CD4-positive, alpha-beta memory T cell (primary cell): ENCODE results near the gene PPARG. TPM values are rescaled to one million over a fixed set of nuclear protein-coding genes. Genes with fewer than 3 reads are reported as not detected.

Experiments
- CTCF ChIA-PET: fragments of 350-600 bp; sonication (Branson Sonifier 250); formaldehyde crosslinking; loops from one replicate; lab custom pipeline; 2021; ENCODE audit warnings: inconsistent platforms; ENCODE audit not compliant: partially characterized antibody; lab: Charles Lee
- POLR2A ChIA-PET: fragments of 350-600 bp; sonication (Branson Sonifier 250); formaldehyde crosslinking; loops from one replicate; lab custom pipeline; 2021; ENCODE audit not compliant: partially characterized antibody; lab: Charles Lee
- DNase-seq, 5 donors: peaks; one replicate each; pipeline versions ENCODE4 v3.0.0 to v3.0.0-alpha.2; 2020 to 2022; ENCODE audit warnings: mixed read lengths in 1 of 5
- H3K27ac ChIP-seq: one replicate; pipeline ENCODE4 v1.7.0; 2013; ENCODE audit warnings: low read depth, low read length
- H3K27me3 ChIP-seq: 2 replicates; pipeline ENCODE4 v1.7.0; 2013; ENCODE audit warnings: mild to moderate bottlenecking, low read length, moderate library complexity; ENCODE audit not compliant: insufficient read depth
- H3K36me3 ChIP-seq: 2 replicates; pipeline ENCODE4 v1.7.0; 2013; ENCODE audit warnings: mild to moderate bottlenecking, low read length, moderate library complexity; ENCODE audit not compliant: insufficient read depth
- H3K4me1 ChIP-seq: 2 replicates; pipeline ENCODE4 v1.7.0; 2013; ENCODE audit warnings: mild to moderate bottlenecking, low read length, moderate library complexity; ENCODE audit not compliant: insufficient read depth
- H3K4me3 ChIP-seq, 2 donors: one replicate each; pipeline ENCODE4 v1.7.0; 2013; ENCODE audit warnings: low read length in 2 of 2, mild to moderate bottlenecking in 1 of 2
- H3K9me3 ChIP-seq, 2 donors: one replicate each; pipeline ENCODE4 v1.7.0; 2013; ENCODE audit warnings: low read length in 2 of 2, control low read depth in 1 of 2; ENCODE audit not compliant: control insufficient read depth in 1 of 2
- H3K27ac Mint-ChIP-seq, 7 donors: one replicate each; pipeline ENCODE4 v1.8.0; 2020 to 2021; ENCODE audit warnings: mixed read lengths in 7 of 7, mild to moderate bottlenecking in 6 of 7, inconsistent platforms in 3 of 7, moderate library complexity in 3 of 7
- H3K27me3 Mint-ChIP-seq, 2 donors: one replicate each; pipeline ENCODE4 v1.8.0; 2020 to 2021; ENCODE audit warnings: mixed read lengths in 2 of 2
- H3K36me3 Mint-ChIP-seq, 2 donors: one replicate each; pipeline ENCODE4 v1.8.0; 2020 to 2021; ENCODE audit warnings: mixed read lengths in 2 of 2, inconsistent platforms in 1 of 2, mild to moderate bottlenecking in 1 of 2
- H3K4me1 Mint-ChIP-seq, 4 donors: one replicate each; pipeline ENCODE4 v1.8.0; 2020 to 2021; ENCODE audit warnings: mixed read lengths in 4 of 4, mild to moderate bottlenecking in 1 of 4
- H3K4me3 Mint-ChIP-seq, 8 donors: one replicate each; pipeline ENCODE4 v1.8.0; 2020 to 2021; ENCODE audit warnings: mixed read lengths in 8 of 8, mild to moderate bottlenecking in 7 of 8, moderate library complexity in 6 of 8, inconsistent platforms in 3 of 8
- H3K9me3 Mint-ChIP-seq, 8 donors: one replicate each; pipeline ENCODE4 v1.8.0; 2020 to 2021; ENCODE audit warnings: mixed read lengths in 8 of 8, mild to moderate bottlenecking in 5 of 8, inconsistent platforms in 3 of 8, moderate library complexity in 1 of 8
- intact Hi-C: fragments of 100-400 bp; cut with micrococcal nuclease; formaldehyde crosslinking; loops from one replicate; pipeline ENCODE4 v1.15.1; 2023
- polyA plus RNA-seq, 2 donors: library from polyadenylated mRNA; unstranded; fragments of 300-500 nt; fragmentation: Illumina TruSeq; gene quantifications; one replicate each; pipeline ENCODE4 v1.2.3, GENCODE V29; 2021
- total RNA-seq, 2 experiments: library from RNA; stranded (reverse); gene quantifications; one replicate each; pipeline ENCODE4 v1.2.3, GENCODE V29; 2021

Gene PPARG
- total and polyA plus RNA-seq, 4 experiments from 2014 or later, result 0.29 to 0.99 (median 0.83) TPM; not detected in 1

DNA sequence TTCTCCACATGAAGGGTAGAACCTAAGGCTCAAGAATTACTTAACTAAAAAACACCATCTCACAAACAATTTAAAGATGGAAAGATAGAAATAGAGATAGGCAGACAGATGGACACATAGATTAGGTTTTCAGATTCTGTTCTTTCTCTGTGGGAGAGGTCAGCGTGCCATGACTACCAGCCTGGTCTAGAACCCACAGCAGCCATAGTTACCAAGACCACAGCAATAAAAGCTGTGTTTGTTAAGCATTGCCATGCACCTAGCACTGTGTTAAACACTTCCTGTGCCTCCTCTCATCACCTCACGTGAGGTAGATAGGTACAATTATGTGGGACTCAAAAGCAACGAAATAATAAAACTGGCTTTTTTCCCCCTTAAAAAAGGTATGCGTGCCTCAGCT, 112.3 kb downstream of the PPARG start:
- H3K4me3 ChIP-seq, result no peak overlapping the region
- Mint-ChIP-seq H3K9me3 (no peaks in the 10 kb centered on the region), H3K27ac (no peak overlapping the region), H3K27me3 (peaks cover 0 to 8% of the 10 kb centered on the region in 2 donors), H3K4me3 (no peak overlapping the region), H3K36me3 (no peaks in the 10 kb centered on the region), H3K4me1 (peaks cover 0 to 2% (median 0%) of the 10 kb centered on the region in 4 donors)
- no peaks in the 10 kb centered on the region for H3K4me1 ChIP-seq
- no peaks in the 10 kb centered on the region for H3K27me3 ChIP-seq
- intact Hi-C loops, result no loop called here
- ChIA-PET POLR2A (no interaction called here), CTCF (interaction anchor here (0.6 kb wide), 1 partner anchor 320 kb away, joined by 5 read pairs; no protein-coding TSS in a partner anchor)
- no peaks in the 10 kb centered on the region for H3K36me3 ChIP-seq
- no peaks in the 10 kb centered on the region for H3K9me3 ChIP-seq
- DNase-seq, result no peak
- no peak overlapping the region for H3K27ac ChIP-seq

DNA sequence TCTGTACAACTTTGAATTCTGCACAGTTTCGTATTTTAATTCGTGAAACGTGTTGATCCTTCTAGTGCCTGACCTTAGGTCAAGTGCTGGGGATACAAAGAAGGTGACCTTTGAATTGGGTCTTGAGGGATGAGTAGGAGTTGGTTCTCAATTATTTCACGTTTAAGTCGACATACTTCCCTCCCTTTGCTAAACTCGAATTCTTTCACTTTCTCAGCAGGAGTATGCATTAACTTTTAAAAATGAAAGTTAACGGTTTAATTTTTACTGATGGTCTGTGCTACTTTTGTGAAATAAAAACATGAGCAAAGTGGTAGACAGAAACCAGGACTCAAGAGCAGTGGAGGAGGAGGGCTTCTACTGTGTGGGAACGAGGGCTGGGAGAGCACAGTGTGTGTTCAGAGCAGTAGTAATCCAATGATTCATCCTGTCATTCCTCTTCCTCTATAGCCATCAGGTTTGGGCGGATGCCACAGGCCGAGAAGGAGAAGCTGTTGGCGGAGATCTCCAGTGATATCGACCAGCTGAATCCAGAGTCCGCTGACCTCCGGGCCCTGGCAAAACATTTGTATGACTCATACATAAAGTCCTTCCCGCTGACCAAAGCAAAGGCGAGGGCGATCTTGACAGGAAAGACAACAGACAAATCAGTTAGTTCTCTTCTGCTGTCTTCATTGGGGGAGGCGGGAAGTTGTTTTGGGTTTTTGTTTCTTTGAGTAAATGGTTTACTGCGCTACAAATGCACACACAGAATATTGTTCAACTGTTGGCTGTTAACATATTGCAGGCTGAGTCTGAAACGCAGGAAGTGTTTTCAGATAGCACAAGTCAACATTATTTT, 116.8 kb downstream of the PPARG start:
- Mint-ChIP-seq H3K27me3 (peaks cover 1 to 3% of the 10 kb centered on the region in 2 donors), H3K4me3 (peak overlapping the region in 5 of 8 donors; percentile 7 to 55 (median 13)), H3K4me1 (peaks cover 0 to 2% (median 0%) of the 10 kb centered on the region in 4 donors), H3K27ac (peak overlapping the region in 1 of 7 donors; percentile 6), H3K9me3 (no peaks in the 10 kb centered on the region), H3K36me3 (no peaks in the 10 kb centered on the region)
- Histone ChIP-seq H3K36me3 (no peaks in the 10 kb centered on the region), H3K4me1 (no peaks in the 10 kb centered on the region), H3K27ac (no peak overlapping the region), H3K9me3 (no peaks in the 10 kb centered on the region), H3K4me3 (no peak overlapping the region), H3K27me3 (no peaks in the 10 kb centered on the region)
- CTCF ChIA-PET, result no interaction called here
- DNase-seq, result no peak
- intact Hi-C loops, result no loop called here
- POLR2A ChIA-PET, result no interaction called here

DNA sequence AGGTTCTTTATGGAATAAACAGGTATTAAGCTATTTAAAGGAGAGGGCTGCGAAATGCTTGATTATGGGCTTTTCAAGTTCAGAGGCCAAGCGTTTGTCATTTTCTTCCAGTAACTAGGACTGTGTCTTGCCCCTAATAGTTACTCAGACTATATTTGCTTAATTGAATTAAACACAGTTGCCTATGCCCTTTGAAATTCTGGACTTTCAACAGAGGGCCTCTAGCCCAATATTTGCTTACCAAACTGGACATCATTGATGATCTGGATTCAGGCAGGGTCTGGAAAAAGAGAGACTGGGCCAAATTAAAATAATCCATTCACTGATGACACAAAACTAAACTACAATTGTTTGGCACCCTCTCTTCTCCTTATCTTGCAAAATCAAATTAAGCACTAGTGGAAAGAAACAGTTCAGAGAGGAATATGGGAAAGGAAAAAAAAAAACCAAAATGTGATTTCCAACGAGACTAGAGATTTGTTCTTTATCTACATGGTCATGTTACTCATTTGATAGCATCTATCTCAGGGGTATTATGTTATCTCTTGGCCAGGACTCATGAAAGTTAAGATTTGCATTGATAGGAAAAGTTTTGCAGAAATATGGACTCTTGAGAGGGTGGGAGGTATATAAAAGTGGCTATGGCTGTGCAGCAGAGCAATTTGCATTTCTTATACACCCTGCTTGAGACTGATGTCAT, 120.3 kb downstream of the PPARG start:
- H3K4me3 Mint-ChIP-seq, result no peak overlapping the region
- H3K27ac ChIP-seq, result no peak overlapping the region
- no peaks in the 10 kb centered on the region for H3K4me1 ChIP-seq
- DNase-seq, result no peak
- H3K4me3 ChIP-seq, result no peak overlapping the region
- H3K4me1 Mint-ChIP-seq, result peaks cover 0 to 2% (median 0%) of the 10 kb centered on the region in 4 donors
- no peaks in the 10 kb centered on the region for H3K9me3 ChIP-seq
- no peaks in the 10 kb centered on the region for H3K36me3 ChIP-seq
- no peaks in the 10 kb centered on the region for H3K27me3 ChIP-seq
- no peaks in the 10 kb centered on the region for H3K36me3 Mint-ChIP-seq
- POLR2A ChIA-PET, result no interaction called here
- intact Hi-C loops, result no loop called here
- H3K27me3 Mint-ChIP-seq, result peaks cover 2 to 5% of the 10 kb centered on the region in 2 donors
- no peaks in the 10 kb centered on the region for H3K9me3 Mint-ChIP-seq
- no peak overlapping the region for H3K27ac Mint-ChIP-seq
- CTCF ChIA-PET, result interaction anchor here (0.6 kb wide), 1 partner anchor 18 kb away, joined by 3 read pairs; no protein-coding TSS in a partner anchor

DNA sequence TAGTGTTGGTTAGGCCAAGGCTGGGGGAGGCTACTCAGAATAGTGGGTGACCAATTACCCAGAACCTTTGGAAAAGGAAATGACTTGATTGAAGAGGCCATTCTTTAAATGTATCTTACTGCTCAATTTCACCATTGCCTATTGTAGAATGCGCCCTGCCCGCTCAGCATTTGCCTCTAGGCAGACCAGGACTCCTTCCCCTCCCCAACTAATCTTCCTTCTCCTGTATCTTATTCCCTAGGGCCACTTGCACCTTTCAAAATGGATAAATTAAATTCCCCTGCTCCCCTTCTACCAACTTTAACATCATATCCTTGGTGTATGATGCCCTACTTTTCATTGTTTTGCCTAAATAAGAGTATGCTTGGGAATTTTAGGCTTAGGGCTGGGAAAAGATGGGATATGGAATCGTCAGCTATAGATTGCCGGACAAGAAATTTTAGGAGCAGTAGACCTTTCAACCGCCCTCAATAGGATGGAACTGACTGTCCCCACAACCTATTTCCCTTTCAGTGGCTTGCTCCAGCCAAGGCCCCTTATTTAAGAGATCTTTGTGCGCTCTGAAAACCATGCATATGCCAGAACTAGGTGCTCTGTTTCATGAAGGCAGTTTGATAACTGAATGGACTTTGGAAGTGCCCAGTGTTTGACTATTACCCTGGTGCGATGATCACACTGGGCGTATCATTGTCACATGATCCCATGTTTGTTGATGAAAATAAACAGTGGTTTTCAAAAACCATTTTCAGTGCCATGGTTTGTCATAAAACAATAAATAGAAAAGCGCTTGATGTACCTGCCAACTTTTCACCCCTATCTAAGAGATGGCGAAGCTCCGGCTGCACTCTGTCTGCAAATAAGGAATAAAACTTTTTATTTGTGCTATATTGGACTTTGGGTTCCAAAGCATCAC, 121.1 kb downstream of the PPARG start:
- H3K36me3 ChIP-seq, result no peaks in the 10 kb centered on the region
- H3K27me3 ChIP-seq, result no peaks in the 10 kb centered on the region
- no peak overlapping the region for H3K27ac ChIP-seq
- Mint-ChIP-seq H3K36me3 (no peaks in the 10 kb centered on the region), H3K9me3 (no peaks in the 10 kb centered on the region), H3K4me3 (no peak overlapping the region), H3K4me1 (peaks cover 0 to 2% (median under 1%) of the 10 kb centered on the region in 4 donors), H3K27ac (no peak overlapping the region), H3K27me3 (peaks cover 3 to 5% of the 10 kb centered on the region in 2 donors)
- CTCF ChIA-PET, result no interaction called here
- H3K4me1 ChIP-seq, result no peaks in the 10 kb centered on the region
- intact Hi-C loops, result no loop called here
- DNase-seq, result no peak
- no peaks in the 10 kb centered on the region for H3K9me3 ChIP-seq
- H3K4me3 ChIP-seq, result no peak overlapping the region
- POLR2A ChIA-PET, result no interaction called here

DNA sequence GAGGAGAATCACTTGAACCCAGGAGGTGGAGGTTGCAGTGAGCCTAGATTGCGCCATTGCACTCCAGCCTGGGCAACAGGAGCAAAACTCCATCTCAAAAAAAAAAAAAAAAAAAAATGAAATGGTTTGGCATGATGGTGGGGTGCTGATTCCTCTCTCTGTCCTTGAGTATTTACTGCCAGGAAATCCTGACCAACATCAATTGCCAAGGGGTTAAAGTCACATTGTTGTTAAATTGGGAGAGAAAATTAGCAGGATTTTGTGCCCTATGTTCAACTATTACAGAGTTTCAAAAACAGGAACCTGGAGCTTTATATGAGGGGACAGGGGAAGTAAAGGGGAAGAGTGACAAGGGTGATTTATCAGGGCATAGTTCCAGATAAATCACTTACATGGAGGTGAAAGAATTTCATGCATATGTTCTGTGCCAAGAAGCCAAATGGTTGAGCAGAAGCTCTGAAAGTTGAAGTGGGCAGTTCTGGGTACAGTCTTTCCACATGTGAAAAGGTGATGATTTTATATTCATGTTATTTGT, 124.9 kb downstream of the PPARG start:
- H3K27me3 ChIP-seq, result no peaks in the 10 kb centered on the region
- H3K36me3 ChIP-seq, result no peaks in the 10 kb centered on the region
- H3K27ac ChIP-seq, result no peak overlapping the region
- H3K4me3 ChIP-seq, result no peak overlapping the region
- H3K9me3 ChIP-seq, result no peaks in the 10 kb centered on the region
- H3K27ac Mint-ChIP-seq, result no peak overlapping the region
- ChIA-PET CTCF (no interaction called here), POLR2A (no interaction called here)
- no peak for DNase-seq
- no peak overlapping the region for H3K4me3 Mint-ChIP-seq
- peaks cover 2 to 3% of the 10 kb centered on the region in 2 donors for H3K27me3 Mint-ChIP-seq
- no peaks in the 10 kb centered on the region for H3K4me1 ChIP-seq
- intact Hi-C loops, result no loop called here
- H3K36me3 Mint-ChIP-seq, result no peaks in the 10 kb centered on the region
- H3K4me1 Mint-ChIP-seq, result peaks cover 0 to 3% (median 0%) of the 10 kb centered on the region in 4 donors
- no peaks in the 10 kb centered on the region for H3K9me3 Mint-ChIP-seq

DNA sequence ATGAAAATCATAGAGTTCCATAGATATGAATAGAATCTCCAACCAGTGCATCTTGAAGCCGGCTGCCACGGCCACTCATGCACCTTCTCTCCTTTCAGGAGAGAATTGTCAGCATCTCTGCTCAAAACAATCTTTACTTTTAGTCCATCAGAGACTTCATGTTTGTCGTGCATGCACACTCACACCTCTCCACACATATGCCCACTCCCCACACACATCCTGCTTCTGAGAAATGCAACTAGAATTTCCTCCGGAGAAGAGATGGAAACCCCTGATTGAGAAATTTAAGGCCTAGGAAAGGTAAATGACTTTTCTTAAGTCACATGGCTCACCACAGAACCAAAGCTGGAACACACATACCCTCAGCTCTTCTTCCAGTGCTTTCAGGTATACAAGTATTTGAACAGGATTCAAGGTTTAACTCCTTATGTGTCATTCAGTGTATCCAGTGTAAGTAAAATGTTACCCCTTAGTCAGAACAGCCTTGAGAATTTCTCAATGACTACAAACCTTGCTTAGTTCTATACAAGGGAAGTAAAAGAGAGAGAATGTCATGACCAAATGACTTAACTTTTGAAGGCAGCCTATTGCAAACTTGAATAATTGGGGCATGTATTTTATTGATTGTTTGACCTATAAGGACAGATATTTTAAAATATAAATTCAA, 126.3 kb downstream of the PPARG start:
- intact Hi-C loops, result no loop called here

More for the DNA sequence above, 126.3 kb downstream of the PPARG start:
- Mint-ChIP-seq H3K4me3 (no peak overlapping the region), H3K27me3 (peaks cover 1 to 2% of the 10 kb centered on the region in 2 donors), H3K4me1 (peaks cover 0 to 3% (median 0%) of the 10 kb centered on the region in 4 donors), H3K27ac (no peak overlapping the region), H3K36me3 (no peaks in the 10 kb centered on the region), H3K9me3 (no peaks in the 10 kb centered on the region)
- Histone ChIP-seq H3K27ac (no peak overlapping the region), H3K4me1 (no peaks in the 10 kb centered on the region), H3K27me3 (no peaks in the 10 kb centered on the region), H3K9me3 (no peaks in the 10 kb centered on the region), H3K4me3 (no peak overlapping the region), H3K36me3 (no peaks in the 10 kb centered on the region)
- ChIA-PET CTCF (no interaction called here), POLR2A (no interaction called here)
- no peak for DNase-seq
